ENCODE measurements around the gene LBHD1. TPM values are rescaled to one million over a fixed set of nuclear protein-coding genes. Genes with fewer than 3 reads are reported as not detected.

Gene LBHD1
- total and polyA plus RNA-seq, 2 of the 13 experiments (the other 11 are each of a cell fraction or from before 2014, with no cell fraction given): 3.2 to 3.7 TPM

- no peak for TF ChIP-seq ZBTB4 (CRISPR knock-in tag; IDR thresholded peaks at IDR 0.05; ENCODE audit: borderline replicate concordance)
- TF ChIP-seq DNMT1 (CRISPR knock-in tag; IDR thresholded peaks at IDR 0.05): no peak
- 0 out of 2 replicates have a peak, but pooled peaks have one; percentile 7 for TF ChIP-seq ZNF121 (CRISPR knock-in tag; IDR thresholded peaks at IDR 0.05)
- peak; percentile 92; the same call in 1 of the 2 replicates for TF ChIP-seq POLR2AphosphoS2 (IDR thresholded peaks at IDR 0.05; ENCODE audit: low read depth, low read length)
- TF ChIP-seq JUND (CRISPR knock-in tag; IDR thresholded peaks at IDR 0.05): no peak
- peak; percentile 54 for TF ChIP-seq ZNF883 (CRISPR knock-in tag; IDR thresholded peaks at IDR 0.05; ENCODE audit: not compliant biosample characterization)
- peak; percentile 60; the same call in 1 of the 2 replicates for TF ChIP-seq SP1 (IDR thresholded peaks at IDR 0.05)
- TF ChIP-seq SP1 (CRISPR knock-in tag; IDR thresholded peaks at IDR 0.05): peak; percentile 97
- no peak; the same call in 1 of the 2 replicates for TF ChIP-seq FOXO1 (CRISPR knock-in tag; IDR thresholded peaks at IDR 0.05)
- TF ChIP-seq KDM6A (CRISPR knock-in tag; IDR thresholded peaks at IDR 0.05; ENCODE audit: low read depth): no peak
- no peak; the same call in 1 of the 2 replicates for TF ChIP-seq ZFP1 (CRISPR knock-in tag; IDR thresholded peaks at IDR 0.05)
- no peak for TF ChIP-seq DPF2 (CRISPR knock-in tag; IDR thresholded peaks at IDR 0.05; ENCODE audit: borderline replicate concordance, low read depth)
- TF ChIP-seq HDAC6 (IDR thresholded peaks at IDR 0.05; ENCODE audit: low read depth, low read length): no peak
- TF ChIP-seq FOXM1 (CRISPR knock-in tag; IDR thresholded peaks at IDR 0.05): no peak
- TF ChIP-seq ZNF644 (CRISPR knock-in tag; IDR thresholded peaks at IDR 0.05; ENCODE audit: low read depth): no peak
- TF ChIP-seq MYNN (CRISPR knock-in tag; IDR thresholded peaks at IDR 0.05; ENCODE audit: low read depth): 0 out of 2 replicates have a peak, but pooled peaks have one; percentile 73
- TF ChIP-seq HNRNPH1 (optimal IDR thresholded peaks at IDR 0.05; ENCODE audit: low read depth, low read length): peak; percentile 99
- no peak for TF ChIP-seq MATR3 (CRISPR knock-in tag; IDR thresholded peaks at IDR 0.05)
- TF ChIP-seq NR2F6 (IDR thresholded peaks at IDR 0.05): no peak; the same call in 1 of the 2 replicates
- TF ChIP-seq NR2F6 (CRISPR knock-in tag; IDR thresholded peaks at IDR 0.05): no peak; the same call in 1 of the 2 replicates
- TF ChIP-seq GATAD1 (CRISPR knock-in tag; IDR thresholded peaks at IDR 0.05): peak; percentile 62; the same call in 1 of the 2 replicates
- TF ChIP-seq ZNF230 (CRISPR knock-in tag; IDR thresholded peaks at IDR 0.05): peak; percentile 90
- peak; percentile 18; the same call in 1 of the 2 replicates for TF ChIP-seq MXD3 (CRISPR knock-in tag; IDR thresholded peaks at IDR 0.05)
- TF ChIP-seq HNRNPL (IDR thresholded peaks at IDR 0.05; ENCODE audit: low read depth, low read length): 0 out of 2 replicates have a peak, but pooled peaks have one; percentile 78
- peak; percentile 49; the same call in 1 of the 2 replicates for TF ChIP-seq ZNF563 (CRISPR knock-in tag; IDR thresholded peaks at IDR 0.05)
- TF ChIP-seq CREM (IDR thresholded peaks at IDR 0.05): peak; percentile 54; the same call in 1 of the 2 replicates
- TF ChIP-seq CREM (CRISPR knock-in tag; IDR thresholded peaks at IDR 0.05): no peak
- 0 out of 2 replicates have a peak, but pooled peaks have one; percentile 26 for TF ChIP-seq ZSCAN5A (CRISPR knock-in tag; IDR thresholded peaks at IDR 0.05; ENCODE audit: borderline replicate concordance)
- TF ChIP-seq AKAP8 (CRISPR knock-in tag; IDR thresholded peaks at IDR 0.05): peak; percentile 45; the same call in 1 of the 2 replicates
Observed at GRCh38 chr11:62665075-62665598, 6.9 kb downstream of the LBHD1 start, which contains the start of the genes C11orf98 and CSKMT (continued).

All from HepG2 (cell line).